Stimulated activated CD8-positive, alpha-beta memory T cell treated with anti-CD3 and anti-CD28 coated beads, Interleukin-4, amount 100 ng/mL, for 24 hours (primary cell): Measurements from ENCODE around the gene DPH1.
A peak's percentile ranks its signal among the peaks of the same experiment; 100 is the strongest.

Experiments used
- DNase-seq: peaks from one replicate; pipeline ENCODE4 v3.0.0-alpha.2; 2020; ENCODE audit warnings: low read depth

The DPH1 gene

DNA sequence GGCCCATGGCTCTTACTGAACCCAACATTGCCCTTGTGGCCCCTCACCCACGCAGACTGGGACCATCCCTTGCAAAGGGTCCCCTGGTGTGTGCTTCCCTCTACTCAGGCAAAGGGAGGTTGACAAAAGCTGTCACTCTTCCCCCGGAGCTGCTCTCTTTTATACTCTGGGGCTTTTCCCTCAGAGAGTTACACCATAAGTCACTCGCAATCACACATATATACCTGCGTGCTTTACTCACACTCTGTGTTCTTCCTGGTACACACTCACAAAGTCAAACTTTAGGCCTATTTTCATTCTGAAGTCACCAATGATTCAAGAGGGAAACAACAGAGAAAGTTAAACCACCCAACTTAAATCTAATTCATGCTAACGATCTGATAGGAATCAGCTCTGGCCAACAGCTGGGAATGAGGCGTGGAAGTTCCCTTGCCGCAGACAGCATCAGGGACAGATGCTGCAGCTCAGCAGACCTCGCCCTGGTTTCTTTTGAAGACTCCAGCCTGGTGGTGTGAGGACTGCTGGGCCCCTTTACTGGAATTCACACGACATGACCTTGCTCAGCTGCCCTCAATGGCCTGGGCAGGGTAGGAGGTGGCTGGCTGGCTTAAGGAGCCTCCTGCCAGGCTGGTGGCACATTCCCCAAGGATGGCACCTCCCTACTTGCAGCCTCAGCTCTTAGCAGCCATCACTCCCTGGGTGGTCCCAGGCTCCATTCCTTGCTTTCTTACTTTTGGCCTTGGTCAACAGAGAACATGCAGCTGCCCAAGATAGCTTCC lies 52.2 kb downstream of the DPH1 start:
- DNase-seq = no peak

DNA sequence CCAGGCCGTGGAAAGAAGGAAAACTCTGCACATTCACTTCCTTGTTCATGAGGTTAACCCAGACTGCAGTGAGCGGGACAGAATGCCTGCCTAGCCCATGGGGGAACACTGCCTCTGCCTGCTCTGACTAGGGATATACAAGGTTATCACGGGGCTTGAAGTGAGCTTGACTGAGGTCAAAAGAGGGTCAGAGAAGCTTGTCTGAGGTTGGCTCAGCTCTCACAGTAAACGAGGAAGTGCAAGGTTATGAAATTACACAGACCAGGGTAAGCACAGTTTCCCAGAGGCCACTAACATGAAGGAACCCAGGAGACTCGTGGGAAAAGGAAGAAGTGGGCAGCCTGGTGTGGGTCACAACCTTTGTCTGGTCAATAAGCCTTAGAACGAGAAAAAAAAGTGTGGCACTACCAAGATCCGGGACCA lies 53.7 kb downstream of the DPH1 start:
- DNase-seq = no peak

DNA sequence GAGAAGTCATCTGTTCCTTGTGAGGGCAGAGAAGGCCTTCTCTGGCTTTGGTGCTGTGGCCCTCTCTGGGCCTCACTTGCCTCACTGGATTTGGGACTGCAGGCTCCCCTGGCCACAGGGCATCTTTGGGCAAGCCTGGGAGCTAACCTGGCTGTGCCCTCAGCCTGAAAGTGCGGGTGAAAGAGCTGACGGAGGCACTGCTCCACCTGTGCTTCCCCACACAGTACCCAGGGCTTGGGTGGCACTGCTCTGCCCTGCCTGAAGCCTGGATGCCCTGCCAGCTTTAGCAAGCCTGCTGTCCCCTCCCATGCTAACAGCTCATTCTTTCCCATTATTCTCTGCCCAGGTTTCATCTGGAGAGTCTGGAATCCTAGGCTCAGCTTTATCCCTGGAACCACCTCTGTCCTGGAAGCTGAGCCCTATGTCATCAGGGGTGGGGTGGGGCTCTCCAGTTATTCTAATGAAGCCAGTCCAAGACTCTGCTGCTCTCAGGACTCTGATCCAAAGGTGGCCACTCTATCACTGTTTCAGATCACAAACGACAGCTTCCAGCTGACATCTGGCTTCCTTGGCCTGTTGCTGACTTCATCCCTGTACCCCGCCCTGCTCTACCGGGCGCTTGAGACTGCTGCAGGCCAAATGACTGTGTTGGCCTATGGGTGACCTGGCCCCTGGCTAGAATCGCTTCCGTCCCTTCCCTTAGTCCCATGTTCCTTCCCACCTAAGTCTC lies 54.2 kb downstream of the DPH1 start:
- no peak for DNase-seq

- no peak for DNase-seq
Observed at GRCh38 chr17:2084766-2085647, 55.1 kb downstream of the DPH1 start.

DNA sequence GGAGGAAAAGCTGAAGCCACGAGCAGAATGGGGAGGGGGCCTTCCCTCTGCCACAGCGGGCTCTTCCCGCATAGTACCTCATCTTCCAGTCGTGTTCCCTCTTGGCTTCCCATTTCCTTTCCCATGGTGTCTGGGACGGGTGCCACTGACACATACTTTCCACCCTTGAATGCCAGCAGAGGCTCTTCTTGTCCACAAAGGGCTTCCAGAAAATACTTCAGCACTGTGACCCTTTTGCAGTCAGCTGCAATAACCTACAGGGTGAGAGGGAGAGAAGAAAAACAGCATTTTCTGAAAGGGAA lies 55.6 kb downstream of the DPH1 start:
- DNase-seq = no peak

DNA sequence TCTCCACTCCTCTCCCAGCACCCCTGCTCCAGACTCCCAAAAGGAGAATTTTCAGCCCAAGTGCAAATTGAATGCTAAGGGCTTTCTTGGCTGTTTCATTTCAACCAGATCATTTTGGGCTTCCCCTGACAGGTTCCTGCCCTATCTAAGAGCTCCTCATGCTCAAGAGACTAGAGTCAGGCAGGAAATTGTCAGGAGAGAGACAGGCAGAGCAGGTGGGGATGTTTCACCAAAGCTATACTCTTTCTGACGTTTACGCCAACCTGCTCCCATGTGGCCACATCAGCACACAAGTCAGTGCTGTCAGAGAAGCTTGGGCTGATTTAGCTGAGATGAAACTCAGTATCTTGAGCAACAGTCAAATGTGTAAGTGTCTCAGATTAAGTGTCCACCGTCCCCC lies 56.4 kb downstream of the DPH1 start:
- no peak for DNase-seq

GRCh38 chr17:2087597-2088211 lies 57.8 kb downstream of the DPH1 start:
- peak; percentile 42 for DNase-seq

DNA sequence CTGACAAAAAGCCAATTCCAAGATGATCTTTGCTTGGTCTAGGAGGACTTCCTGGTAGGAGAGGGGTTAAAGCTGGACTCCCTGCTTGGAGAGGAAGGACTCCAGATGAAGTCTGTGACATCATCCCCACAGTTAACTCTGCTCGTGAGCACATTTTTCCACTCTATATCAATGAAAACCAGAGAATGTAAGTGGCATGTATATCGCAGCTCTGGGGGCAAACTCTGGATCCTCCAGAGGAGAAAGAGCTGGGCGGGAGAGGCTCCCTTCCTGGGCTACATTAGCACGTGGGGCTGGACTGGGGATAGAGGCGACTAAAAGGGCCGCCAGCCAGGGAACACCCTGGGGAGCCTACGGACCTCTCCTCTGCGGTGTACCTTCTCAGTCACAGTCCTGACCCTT lies 59.1 kb downstream of the DPH1 start:
- no peak for DNase-seq

DNA sequence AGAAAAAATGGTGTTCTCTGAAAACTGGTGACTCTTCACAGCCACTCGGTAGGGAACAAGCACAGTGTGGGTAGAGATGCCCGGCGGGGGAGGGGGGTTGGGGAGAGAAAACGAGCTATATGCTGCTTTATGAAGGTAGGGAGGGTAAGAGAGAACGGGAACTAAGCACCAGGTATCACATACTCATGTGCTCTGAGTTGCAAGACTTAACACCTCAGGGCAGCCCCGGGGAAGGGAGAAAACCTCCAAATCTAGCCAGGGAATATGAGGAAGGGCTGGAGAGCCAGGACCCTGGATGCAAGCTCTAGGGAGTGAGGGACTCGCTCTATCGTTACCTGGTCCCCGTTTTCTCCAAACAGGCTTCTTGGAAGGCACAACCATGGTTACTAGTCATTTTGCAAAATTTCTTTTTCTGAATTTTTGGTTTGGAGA lies 60.3 kb downstream of the DPH1 start:
- no peak for DNase-seq

GRCh38 chr17:2090804-2091534 lies 61.0 kb downstream of the DPH1 start:
- no peak for DNase-seq

- DNase-seq = no peak
Observed at GRCh38 chr17:2092253-2092652, 62.3 kb downstream of the DPH1 start.

DNA sequence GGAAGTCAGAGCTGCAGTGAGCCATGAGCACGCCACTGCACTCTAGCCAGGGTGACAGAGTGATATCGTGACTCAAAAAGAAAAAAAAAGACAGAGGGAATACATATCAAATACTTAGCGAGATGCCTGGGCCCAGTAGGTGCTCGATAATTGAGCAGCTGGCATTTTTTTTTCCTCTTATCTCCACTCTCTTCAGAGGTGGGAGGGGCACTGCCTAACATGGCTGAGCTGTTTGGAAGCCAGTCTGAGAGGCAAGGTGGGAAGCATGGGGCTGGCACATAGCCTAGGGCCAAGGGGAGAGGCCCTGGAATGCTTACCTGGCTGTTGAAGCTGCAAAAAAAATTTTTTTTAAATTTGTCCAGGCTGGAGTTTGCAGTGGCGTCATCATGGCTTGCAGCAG lies 63.4 kb downstream of the DPH1 start:
- no peak for DNase-seq
